OCI-M2 (cell line): ENCODE results near the gene ANO2.

Experiments
- DNase-seq: peaks from one replicate; lab custom pipeline; 2025; ENCODE audit not compliant: unreplicated experiment; lab: John Stamatoyannopoulos, UW

The ANO2 gene

DNA sequence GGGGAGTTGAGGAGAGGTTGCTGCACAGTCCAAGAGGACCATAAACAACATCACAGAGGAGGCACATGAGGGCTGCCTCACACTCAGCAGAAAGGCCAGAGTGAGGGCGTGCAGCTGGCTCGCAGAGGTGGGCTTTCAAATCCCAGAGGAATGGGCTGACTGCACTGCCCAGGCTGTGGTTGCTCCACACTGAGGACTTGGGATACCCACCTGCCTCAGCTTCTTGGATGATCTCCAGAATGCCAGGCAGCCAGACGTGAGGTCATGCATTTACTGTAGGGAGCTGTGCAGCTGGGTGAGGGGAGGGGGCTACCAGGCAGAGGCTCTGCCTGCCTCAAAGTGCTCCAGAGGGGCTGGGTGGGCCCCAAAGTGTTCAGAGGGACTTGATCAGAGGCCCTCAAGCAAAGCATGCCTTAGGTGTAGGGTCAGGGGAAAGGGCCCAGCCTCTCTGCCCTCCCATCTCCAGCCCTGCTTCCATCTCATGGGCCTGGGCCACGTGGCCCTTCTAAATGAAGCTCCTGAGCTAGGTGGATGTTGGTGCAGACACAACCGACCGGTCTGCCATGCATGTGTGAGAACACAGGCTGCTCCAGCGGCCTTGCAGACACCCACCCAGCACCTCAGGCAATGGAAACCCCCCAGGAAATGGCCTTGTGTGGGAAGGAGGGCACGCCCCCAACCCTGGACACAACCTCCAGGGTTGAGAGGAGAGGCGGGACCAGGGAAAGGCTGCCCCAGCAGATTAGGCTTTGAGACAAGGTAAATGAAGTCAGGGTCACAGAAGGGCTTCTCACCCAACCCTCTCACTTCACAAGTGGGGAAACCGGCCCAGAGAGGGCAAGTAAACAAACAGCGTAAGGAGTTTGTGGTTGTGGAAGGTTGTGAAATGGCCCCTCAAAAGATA, 422.4 kb downstream of the ANO2 start:
- no peak for DNase-seq

DNA sequence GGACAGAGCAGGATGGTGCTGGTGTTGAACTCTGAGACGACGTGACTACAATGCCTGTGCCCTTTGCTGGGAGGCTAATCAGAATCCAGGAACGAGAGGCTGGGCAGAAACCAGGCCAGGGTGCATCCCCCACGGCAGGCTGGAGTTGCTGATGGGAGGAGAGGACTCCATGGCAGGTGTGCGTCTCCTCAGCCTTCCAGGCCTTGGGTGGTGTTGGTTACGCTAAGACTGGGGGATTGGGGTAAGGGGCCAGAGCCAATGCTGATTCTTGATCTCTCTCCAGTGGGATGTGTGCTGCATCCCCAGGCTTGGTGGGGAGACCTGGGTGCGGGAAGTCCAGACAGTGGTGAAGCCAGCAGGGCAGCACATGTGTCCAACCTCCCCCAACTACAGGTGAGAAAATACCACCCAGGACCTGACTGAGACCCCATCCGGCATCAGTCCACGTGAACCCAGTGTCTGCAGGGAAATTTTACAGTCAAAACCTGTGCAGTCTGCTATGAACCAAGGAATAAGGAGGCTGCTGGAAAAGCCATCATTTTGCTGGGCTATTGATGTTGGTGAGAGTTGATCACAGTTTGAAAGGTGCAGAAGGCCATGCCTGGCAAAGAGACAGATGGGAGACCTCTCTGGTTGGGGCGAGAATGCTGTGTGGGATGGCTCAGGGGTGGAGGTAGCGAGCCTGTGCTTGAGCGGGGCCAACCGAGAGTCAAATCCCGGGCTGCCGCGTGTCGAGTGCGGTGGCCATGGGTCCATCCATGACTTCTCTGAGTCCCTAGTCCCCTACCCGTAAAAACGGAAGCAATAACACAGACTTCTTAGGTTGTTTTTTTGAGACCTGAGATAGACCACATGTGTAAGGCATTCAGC, 423.4 kb downstream of the ANO2 start:
- DNase-seq = no peak

DNA sequence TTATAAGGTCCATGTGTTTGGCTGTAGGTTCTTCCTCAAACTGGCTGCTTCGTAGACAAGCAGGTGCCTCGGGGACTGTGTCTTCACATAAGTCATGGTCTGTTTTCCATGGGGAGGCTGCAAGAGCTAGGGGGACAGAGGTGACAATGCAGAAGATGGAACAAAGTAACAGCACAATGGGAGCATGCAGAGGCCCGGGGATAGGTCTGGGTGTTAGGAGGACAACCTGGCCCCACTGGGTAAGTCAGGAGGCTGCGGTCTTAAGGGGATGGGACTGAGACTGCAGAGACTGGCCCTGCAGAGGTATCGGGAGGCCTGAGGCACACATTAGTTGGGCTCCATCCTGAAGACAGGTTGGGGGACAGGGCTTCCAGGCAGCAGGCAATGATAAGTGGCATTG, 424.2 kb downstream of the ANO2 start:
- DNase-seq = no peak

DNA sequence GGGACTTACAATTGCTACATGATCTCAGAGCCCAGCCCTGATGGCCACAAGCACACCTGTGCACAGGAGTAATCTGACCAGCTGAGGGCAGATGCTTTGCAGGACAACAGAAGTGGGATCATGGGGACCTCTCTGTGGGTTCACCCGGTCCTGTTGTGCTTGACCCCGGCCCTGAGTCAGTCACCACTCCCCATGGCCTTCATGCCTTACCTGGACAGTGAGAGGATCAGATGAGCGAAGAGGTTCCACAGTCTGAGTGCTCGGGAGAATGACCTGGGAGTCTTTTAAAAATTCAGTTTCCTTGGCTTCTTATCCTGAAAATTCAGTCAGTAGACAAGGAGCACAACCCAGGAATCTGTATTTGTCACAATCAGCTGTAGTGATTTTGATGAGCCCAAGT, 425.0 kb downstream of the ANO2 start:
- DNase-seq = no peak

DNA sequence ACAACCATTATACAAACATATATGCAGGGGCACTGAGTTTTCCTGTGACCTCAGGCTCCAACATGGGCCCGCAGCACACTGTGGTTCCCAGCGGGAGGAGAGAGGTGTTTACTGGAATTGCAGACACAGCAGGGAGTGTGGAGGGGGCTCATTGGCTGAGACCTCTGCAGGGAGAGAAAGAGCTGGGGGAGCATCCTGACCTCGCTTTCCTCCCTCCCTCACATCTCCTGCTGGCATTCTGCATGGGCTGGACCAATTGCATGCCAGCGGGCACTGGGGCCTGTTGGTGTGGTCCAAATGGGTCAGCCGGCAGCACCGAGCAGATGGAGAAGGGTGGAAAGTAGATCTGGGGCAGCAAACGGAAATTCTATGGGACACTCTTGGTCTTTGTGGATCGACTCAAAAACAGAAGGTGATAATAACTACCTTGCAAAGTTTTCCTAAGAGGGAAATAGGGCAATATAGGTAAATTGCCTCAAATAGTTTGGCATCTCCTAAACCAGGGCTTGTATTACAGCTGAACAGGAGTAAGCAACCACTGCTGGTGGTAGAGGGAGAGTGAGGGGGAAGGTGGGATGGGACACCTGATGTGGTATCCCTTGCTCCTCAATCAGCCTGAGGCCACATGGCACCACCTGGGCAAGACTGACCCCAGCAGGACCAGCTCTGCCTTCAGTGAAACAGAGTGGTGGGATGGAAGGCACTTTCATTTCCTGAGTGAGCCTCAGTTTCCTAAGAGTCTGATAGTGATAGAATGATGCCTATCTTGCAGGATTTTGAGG, 426.3 kb downstream of the ANO2 start:
- DNase-seq = no peak

DNA sequence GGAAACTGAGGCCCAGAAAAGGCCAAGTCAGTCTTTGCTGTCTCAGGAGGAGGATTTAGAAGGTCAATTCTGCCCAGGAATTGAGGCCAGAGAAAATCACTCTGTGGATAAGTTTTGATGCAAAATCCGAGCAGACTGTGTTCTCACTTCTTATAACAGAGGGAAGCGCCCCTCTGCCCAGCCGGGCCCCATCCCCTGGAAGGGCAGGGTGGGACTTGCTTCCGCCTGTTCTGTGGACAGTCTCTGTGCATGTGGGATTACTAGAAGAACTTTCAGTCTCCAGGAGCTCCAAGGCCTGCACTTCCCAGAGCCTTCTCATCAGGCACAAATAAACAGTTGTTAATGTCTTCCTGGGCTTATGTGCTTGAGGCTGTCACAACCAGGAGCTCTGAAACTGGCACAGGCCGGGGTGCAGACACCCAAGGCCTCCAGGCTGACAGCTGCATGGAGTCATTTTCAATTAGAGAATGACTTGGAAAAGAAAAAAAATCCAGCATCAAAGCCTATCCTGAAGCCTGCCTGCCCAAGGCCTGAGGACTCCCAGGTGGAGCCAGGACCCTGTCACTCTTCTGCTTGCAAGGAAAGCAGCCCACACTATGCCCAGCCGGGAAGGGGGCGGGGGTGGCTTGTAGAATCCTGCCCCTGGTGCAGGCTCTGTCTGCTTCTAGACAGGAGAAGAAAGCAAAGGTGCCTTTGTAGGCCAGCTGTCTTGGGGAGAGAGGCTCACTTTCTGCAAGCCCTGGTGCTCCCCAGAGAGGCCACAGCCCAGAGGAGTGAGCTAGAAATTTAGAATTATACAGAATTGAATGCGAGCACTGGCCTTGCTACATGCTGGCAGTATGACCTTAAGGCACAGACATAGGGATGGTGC, 428.5 kb downstream of the ANO2 start:
- no peak for DNase-seq

DNA sequence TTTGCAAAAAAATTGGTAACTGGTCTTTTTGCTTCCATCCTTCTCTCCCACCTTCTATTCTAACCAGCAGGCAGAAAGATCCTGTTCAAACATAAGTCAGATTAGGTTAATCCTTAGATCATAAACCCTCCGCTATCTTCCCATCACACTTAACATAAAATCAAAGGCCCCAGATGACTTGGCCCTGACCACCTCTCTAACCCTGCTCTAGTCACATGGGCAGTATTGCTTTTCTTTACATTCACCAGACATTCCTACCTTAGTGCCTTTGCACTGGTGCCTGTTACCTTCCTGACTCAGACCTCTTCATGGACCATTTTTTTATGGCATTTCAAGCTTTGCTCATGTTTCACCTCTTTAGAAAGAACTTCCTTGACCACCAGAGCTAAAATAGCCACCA, 429.6 kb downstream of the ANO2 start:
- DNase-seq = no peak

DNA sequence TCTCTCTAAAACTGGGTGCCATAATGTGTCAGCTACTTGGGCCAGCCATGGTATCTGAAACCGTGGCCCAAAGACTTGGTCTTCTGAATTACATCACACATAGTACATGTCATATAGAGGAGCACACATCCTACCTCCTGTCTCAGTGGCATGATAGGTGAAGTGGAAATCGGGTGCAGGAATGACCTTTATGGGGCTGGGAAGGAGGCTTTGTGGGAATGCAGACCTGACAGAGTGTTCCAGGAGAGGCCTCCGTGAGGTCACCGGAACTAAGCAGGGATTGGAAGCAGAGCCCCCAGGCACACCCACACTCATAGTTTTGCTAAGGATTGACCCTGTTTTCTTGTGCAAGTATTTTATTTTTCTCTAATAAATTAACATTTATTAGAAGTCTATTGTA, 430.5 kb downstream of the ANO2 start:
- DNase-seq = no peak

DNA sequence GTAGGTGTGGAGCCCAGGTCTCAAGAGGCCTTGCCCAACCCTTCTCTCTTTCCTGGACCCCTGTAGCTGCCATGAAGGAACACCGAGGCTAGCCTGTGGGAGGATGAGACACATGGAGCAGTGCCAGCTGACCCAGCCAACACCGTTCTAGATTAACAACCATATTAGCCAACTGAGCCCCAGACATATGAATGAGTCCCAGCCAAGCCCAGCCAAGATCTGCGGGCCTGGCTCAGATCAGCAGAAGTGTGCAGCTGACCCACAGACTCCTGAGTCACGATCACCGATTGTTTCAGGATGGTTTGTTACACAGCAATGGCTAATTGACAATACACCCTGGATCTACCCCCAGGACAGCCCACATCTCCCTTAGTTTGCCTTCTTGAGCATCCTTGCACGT, 431.0 kb downstream of the ANO2 start:
- DNase-seq = no peak

DNA sequence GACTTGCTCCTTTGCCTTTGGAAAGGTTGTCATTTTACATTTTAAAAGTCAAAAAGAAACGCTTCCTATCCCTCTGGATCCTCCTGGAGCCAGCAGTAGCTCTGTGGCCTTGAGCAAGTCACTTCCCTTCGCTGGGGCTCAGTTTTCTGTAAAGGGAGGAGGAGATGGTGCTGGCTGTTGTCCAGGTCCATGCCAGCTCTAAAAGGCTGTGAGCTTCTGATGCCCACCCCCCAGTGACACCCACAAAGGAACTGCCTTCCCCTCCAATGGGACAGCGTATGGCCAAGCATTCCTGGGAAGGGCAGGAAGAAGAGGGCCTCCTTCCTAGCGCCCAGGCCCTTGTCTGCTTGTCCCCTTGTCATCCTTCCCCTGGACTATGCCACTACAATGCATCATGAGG, 431.7 kb downstream of the ANO2 start:
- DNase-seq = no peak
